Large intestine (tissue), 3 donors: ENCODE measurements around the gene MFSD6. TPM values are rescaled to one million over a fixed set of nuclear protein-coding genes. Genes with fewer than 3 reads are reported as not detected.

Source experiments
- DNase-seq, 2 donors: peaks; one replicate each; pipeline versions ENCODE4 v3.0.0 to v3.0.0-alpha.2; 2013
- H3K27ac ChIP-seq: one replicate; pipeline ENCODE4 v1.5.1; 2013; ENCODE audit warnings: low read length
- H3K27me3 ChIP-seq: 2 replicates; pipeline ENCODE4 v1.6.1; 2013; ENCODE audit warnings: low read length; ENCODE audit not compliant: control insufficient read depth, insufficient read depth
- H3K36me3 ChIP-seq: 2 replicates; pipeline ENCODE4 v1.6.1; 2013; ENCODE audit warnings: low read length; ENCODE audit not compliant: control insufficient read depth, insufficient read depth
- H3K4me1 ChIP-seq: one replicate; pipeline ENCODE4 v1.6.1; 2013; ENCODE audit warnings: low read length; ENCODE audit not compliant: control insufficient read depth, insufficient read depth
- H3K4me3 ChIP-seq: one replicate; pipeline ENCODE4 v1.5.1; 2013; ENCODE audit warnings: low read length
- H3K9me3 ChIP-seq: one replicate; pipeline ENCODE4 v1.6.1; 2013; ENCODE audit warnings: mild to moderate bottlenecking, low read depth, low read length, moderate library complexity; ENCODE audit not compliant: control insufficient read depth
- whole genome bisulfite sequencing: methylation state at CpG from one replicate; pipeline ENCODE4 v1.1.5; 2013; ENCODE audit warnings: low lambda C conversion rate; ENCODE audit not compliant: insufficient coverage; 5-methylcytosine and 5-hydroxymethylcytosine counted together
- polyA plus RNA-seq: library from polyadenylated mRNA; unstranded; fragments of 120-200 nt; gene quantifications from one replicate; pipeline ENCODE4 v1.2.1, GENCODE V29; 2013

Gene MFSD6
- polyA plus RNA-seq, 1 donor, result 21.8 TPM

DNA sequence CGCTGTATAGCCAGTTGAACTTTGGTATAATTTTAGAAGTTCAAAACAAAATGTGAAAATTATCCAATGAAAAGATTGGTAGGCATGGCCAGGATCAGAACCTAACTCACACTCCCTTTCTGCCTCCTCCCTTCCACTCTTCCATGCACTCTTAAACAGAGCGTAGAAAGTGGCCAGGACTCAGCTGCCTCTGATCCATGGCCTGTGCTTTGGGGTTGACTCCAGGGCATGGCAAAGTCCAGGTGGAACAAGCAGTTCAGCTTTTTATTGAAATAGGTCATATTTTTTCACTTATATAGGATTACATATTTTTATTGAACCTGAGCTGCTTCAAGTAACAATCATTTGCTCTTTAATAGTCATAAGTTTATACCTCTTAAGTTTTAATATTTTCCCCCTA is 38.5 kb upstream of the MFSD6 start:
- Histone ChIP-seq H3K4me3 (no peak overlapping the region), H3K27ac (no peak overlapping the region), H3K27me3 (no peaks in the 10 kb centered on the region), H3K4me1 (no peaks in the 10 kb centered on the region), H3K9me3 (no peaks in the 10 kb centered on the region), H3K36me3 (peaks cover 28% of the 10 kb centered on the region)
- no CpG with 5 or more reads among the region's 2 CpGs for WGBS
- DNase-seq, result peak in 1 of 2 donors; percentile 44

GRCh38 chr2:190376083-190376482 is 32.1 kb upstream of the MFSD6 start:
- H3K27ac ChIP-seq, result no peak overlapping the region
- no peaks in the 10 kb centered on the region for H3K27me3 ChIP-seq
- peaks cover 2% of the 10 kb centered on the region for H3K36me3 ChIP-seq
- H3K9me3 ChIP-seq, result no peaks in the 10 kb centered on the region
- DNase-seq, result no peak
- no peak overlapping the region for H3K4me3 ChIP-seq
- H3K4me1 ChIP-seq, result no peaks in the 10 kb centered on the region

DNA sequence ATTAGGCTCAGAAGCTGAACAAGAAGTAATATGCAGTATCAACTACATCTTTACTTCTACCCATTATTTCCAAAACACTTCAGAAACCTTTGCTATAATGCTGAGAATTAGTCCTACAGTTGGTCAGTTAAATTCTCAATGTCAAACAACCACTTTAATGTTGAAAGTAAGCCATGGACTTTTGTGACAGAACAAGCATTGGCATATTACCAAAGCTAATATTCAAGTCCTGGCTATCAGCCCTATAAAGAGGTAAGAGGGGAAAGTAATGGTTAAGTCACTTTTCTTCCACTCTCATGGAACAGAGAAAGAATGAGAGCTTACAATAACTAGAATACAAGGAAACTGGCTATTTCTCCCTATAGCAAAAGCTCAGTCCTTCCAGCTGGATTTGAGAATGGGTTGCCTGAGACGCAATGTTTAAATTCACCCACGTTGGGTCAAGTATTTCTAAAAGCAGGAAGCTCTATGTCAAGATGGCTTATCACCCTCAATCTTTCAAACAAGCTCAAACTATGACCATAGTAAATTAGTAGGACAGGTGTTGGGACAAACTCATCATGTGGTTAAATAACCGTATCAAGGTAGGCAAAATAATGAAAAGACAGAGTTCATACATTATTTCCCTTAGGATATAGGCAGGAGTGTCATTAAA is 31.4 kb upstream of the MFSD6 start:
- WGBS, result 100% methylated on average over 1 of the region's 3 CpGs
- Histone ChIP-seq H3K9me3 (no peaks in the 10 kb centered on the region), H3K27ac (no peak overlapping the region), H3K4me3 (no peak overlapping the region), H3K4me1 (no peaks in the 10 kb centered on the region), H3K27me3 (no peaks in the 10 kb centered on the region), H3K36me3 (no peaks in the 10 kb centered on the region)
- no peak for DNase-seq

DNA sequence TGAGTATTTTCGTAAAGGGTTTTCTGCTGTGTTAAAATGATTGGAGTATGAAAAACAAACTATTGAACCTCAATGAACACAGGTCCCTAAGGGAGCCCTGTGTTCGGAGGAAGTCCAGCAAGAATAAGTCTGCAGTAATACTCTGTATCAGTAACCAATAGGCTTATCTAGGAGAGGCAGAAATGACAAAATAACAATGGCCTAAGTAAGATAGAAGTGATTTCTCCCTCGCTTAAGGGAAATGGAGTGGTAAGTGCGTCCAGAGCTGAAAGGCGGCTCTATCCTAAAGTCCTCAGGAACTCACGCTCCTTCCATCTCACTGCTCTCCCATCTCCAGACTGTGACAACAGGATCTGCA is 29.3 kb upstream of the MFSD6 start:
- no CpG with 5 or more reads among the region's 6 CpGs for WGBS
- Histone ChIP-seq H3K27me3 (no peaks in the 10 kb centered on the region), H3K4me1 (no peaks in the 10 kb centered on the region), H3K9me3 (no peaks in the 10 kb centered on the region), H3K36me3 (no peaks in the 10 kb centered on the region), H3K4me3 (no peak overlapping the region), H3K27ac (no peak overlapping the region)
- DNase-seq, result no peak

- Histone ChIP-seq H3K4me1 (no peaks in the 10 kb centered on the region), H3K4me3 (no peak overlapping the region), H3K27me3 (no peaks in the 10 kb centered on the region), H3K36me3 (no peaks in the 10 kb centered on the region), H3K9me3 (no peaks in the 10 kb centered on the region), H3K27ac (no peak overlapping the region)
- DNase-seq, result no peak
- 50% methylated on average over 1 of the region's 10 CpGs for WGBS
Observed at GRCh38 chr2:190379249-190379964, 28.7 kb upstream of the MFSD6 start.

DNA sequence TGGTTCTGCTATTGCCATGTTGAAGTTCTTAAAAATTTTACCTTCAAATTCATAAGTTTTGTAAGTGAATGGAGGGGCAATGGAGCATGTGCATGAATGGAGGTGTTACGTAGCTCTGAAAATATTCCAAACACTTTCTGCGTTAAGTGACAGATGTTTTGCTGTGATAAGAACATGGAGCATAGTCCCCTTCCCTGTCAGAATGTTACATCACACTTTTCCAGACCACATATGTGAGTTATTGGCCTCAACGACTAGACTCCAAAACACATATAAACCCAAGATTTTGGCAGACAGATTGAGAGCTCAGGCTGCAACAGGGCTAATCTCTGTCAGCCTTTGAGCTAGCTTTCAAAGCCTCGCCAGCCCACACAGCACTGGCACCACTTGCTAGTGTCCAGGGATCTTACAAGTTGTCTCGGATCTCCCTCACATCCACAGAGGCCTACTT is 27.2 kb upstream of the MFSD6 start:
- Histone ChIP-seq H3K27me3 (no peaks in the 10 kb centered on the region), H3K4me3 (no peak overlapping the region), H3K36me3 (no peaks in the 10 kb centered on the region), H3K4me1 (no peaks in the 10 kb centered on the region), H3K27ac (no peak overlapping the region), H3K9me3 (no peaks in the 10 kb centered on the region)
- no peak for DNase-seq
- no CpG with 5 or more reads among the region's 5 CpGs for WGBS

DNA sequence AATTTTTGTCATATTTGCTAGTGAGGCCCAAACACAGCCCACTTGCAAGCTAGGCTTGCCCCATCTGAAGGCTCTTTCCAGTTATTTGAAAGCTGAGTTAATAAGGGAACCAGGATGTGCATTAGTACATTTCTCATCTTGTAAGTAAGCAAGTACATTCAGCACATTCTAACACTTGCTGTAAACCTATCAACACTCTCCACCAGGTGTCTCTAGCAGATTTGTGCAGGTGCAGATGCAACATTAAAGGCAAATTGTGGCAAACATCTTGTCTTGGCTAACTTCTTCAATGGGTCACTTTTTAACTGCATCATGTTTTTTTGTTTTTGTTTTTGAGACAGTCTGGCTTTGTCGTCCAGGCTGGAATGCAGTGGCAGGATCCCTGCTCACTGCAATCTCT is 25.3 kb upstream of the MFSD6 start:
- whole genome bisulfite sequencing, result no CpG with 5 or more reads among the region's 1 CpG
- peak; percentile 67 for DNase-seq
- H3K4me1 ChIP-seq, result no peaks in the 10 kb centered on the region
- H3K36me3 ChIP-seq, result no peaks in the 10 kb centered on the region
- no peaks in the 10 kb centered on the region for H3K9me3 ChIP-seq
- no peak overlapping the region for H3K27ac ChIP-seq
- H3K4me3 ChIP-seq, result no peak overlapping the region
- no peaks in the 10 kb centered on the region for H3K27me3 ChIP-seq

GRCh38 chr2:190387422-190387821 is 20.7 kb upstream of the MFSD6 start:
- no peak overlapping the region for H3K27ac ChIP-seq
- H3K36me3 ChIP-seq, result no peaks in the 10 kb centered on the region
- WGBS, result no CpG with 5 or more reads among the region's 3 CpGs
- DNase-seq, result no peak
- H3K4me1 ChIP-seq, result no peaks in the 10 kb centered on the region
- H3K27me3 ChIP-seq, result no peaks in the 10 kb centered on the region
- H3K4me3 ChIP-seq, result no peak overlapping the region
- H3K9me3 ChIP-seq, result no peaks in the 10 kb centered on the region

DNA sequence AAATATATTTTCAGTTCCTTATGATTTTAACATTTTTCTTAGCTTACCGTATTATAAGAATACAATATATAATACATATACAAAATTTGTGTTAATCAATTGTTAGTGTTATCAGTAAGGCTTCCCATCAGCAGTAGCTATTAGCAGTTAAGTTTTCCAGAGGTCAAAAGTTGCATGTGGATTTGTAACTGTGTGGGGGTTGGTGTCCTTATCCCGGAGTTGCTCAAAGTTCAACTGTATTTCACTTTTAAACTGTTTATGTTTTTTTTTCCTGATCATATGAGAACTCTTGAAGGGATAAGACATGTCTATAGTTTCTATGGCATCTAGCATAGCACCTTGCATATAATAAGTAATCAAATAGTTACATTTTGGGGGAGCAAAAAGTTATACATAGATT is 11.9 kb upstream of the MFSD6 start:
- H3K27ac ChIP-seq, result no peak overlapping the region
- no peaks in the 10 kb centered on the region for H3K9me3 ChIP-seq
- no CpG with 5 or more reads among the region's 2 CpGs for WGBS
- H3K4me1 ChIP-seq, result peaks cover 7% of the 10 kb centered on the region
- H3K36me3 ChIP-seq, result no peaks in the 10 kb centered on the region
- H3K4me3 ChIP-seq, result no peak overlapping the region
- H3K27me3 ChIP-seq, result no peaks in the 10 kb centered on the region
- peak; percentile 68 to 79 for DNase-seq

- H3K4me3 ChIP-seq, result no peak overlapping the region
- WGBS, result 60% methylated on average over 1 of the region's 5 CpGs
- no peaks in the 10 kb centered on the region for H3K9me3 ChIP-seq
- H3K27ac ChIP-seq, result no peak overlapping the region
- H3K27me3 ChIP-seq, result no peaks in the 10 kb centered on the region
- no peaks in the 10 kb centered on the region for H3K36me3 ChIP-seq
- DNase-seq, result no peak
- peaks cover 10% of the 10 kb centered on the region for H3K4me1 ChIP-seq
Observed at GRCh38 chr2:190402986-190403603, 5.1 kb upstream of the MFSD6 start.

GRCh38 chr2:190404487-190404886 is 3.7 kb upstream of the MFSD6 start:
- Histone ChIP-seq H3K27me3 (no peaks in the 10 kb centered on the region), H3K4me1 (peaks cover 10% of the 10 kb centered on the region), H3K9me3 (no peaks in the 10 kb centered on the region), H3K4me3 (no peak overlapping the region), H3K36me3 (no peaks in the 10 kb centered on the region), H3K27ac (peak overlapping the region; percentile 63)
- DNase-seq, result peak; percentile 64 to 75
